HUES6 (cell line): ENCODE data around the gene MMP7.
A peak's percentile ranks its signal among the peaks of the same experiment; 100 is the strongest.

Experiments used
- H3K27ac ChIP-seq: 2 replicates; pipeline ENCODE4 v1.7.0; 2013; ENCODE audit warnings: low read depth, mild to moderate bottlenecking, low read length, inconsistent platforms
- H3K27me3 ChIP-seq: 2 replicates; pipeline ENCODE4 v1.6.1; 2013; ENCODE audit warnings: low read length; ENCODE audit not compliant: control insufficient read depth, insufficient read depth
- H3K36me3 ChIP-seq: 2 replicates; pipeline ENCODE4 v1.6.1; 2013; ENCODE audit warnings: low read length; ENCODE audit not compliant: control insufficient read depth, insufficient read depth
- H3K4me1 ChIP-seq: 2 replicates; pipeline ENCODE4 v1.6.1; 2013; ENCODE audit warnings: low read length; ENCODE audit not compliant: control insufficient read depth, insufficient read depth
- H3K4me3 ChIP-seq: 2 replicates; pipeline ENCODE4 v1.5.1; 2013; ENCODE audit warnings: low read depth, low read length
- H3K9ac ChIP-seq: one replicate; pipeline ENCODE4 v1.6.1; 2013; ENCODE audit warnings: mild to moderate bottlenecking, low read length
- H3K9me3 ChIP-seq: 2 replicates; pipeline ENCODE4 v1.6.1; 2013; ENCODE audit warnings: low read depth, low read length; ENCODE audit not compliant: control insufficient read depth, insufficient read depth

MMP7 gene

DNA sequence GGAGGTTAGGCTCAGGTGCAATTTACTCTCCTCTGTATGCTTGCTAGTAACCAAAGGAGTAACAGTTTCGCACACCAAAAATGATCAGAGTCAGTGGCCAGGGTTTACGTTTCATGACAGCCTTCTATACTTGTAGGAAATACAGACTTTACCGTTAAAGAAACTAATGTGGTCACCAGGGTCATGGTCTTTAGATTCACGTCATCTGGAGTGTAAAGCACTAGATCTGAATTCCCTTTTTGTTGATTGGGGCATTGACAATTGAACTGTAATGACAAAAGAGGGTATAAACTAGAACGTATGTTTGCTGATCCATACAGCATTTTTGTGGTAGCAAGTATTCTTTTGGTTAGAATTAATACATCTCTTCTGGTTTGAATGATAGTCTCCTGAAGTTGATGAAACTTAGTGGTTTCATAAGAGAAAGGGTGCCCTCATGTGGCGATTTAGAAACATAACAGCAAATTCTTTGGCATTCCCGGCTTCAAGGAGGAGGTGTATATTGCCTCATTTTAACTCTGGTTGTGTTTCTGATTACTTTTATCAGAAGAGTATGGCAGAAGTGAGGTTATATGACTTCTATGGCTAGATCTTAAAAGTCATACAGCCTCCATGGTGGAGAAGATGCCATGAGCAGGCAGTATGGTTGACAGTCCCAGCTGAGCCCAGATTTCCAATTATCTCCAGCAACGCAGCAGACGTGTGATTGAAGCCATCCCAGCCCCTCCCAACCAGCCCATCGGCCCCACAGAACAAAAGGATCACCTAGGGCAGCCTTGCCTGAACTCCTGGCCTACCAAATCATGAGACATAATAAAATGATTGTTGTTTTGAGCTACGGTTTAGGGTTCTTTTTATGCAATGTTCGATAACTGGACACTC, 35.1 kb downstream of the MMP7 start:
- Histone ChIP-seq H3K4me3 (peak overlapping the region; percentile 40), H3K9ac (no peak overlapping the region), H3K4me1 (peaks cover 6% of the 10 kb centered on the region; the same call in 1 of the 2 replicates), H3K36me3 (no peaks in the 10 kb centered on the region), H3K27ac (no peak overlapping the region), H3K9me3 (no peaks in the 10 kb centered on the region), H3K27me3 (no peaks in the 10 kb centered on the region)

- H3K36me3 ChIP-seq = no peaks in the 10 kb centered on the region
These were observed 36.3 kb downstream of the MMP7 start for GRCh38 chr11:102494216-102494615.

DNA sequence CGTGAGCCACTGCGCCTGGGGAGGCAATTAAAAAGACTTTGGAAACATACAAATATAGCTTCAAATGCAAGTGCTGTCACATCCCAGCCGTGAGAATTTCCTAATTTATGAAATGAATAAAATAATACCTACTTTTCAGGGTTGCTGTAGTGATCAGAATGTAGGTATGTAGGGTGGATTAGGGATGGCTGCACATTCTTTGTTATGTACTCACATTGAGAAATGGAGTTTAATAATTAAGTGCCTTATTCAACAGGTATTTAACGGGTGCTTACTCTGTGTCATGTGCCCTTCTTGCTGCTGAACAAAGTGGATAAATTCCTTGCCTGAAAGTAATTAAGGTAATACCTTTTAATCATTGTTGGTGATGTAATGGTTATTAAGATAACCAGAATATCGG, 37.0 kb downstream of the MMP7 start:
- H3K4me1 ChIP-seq = peaks cover 6% of the 10 kb centered on the region; the same call in 1 of the 2 replicates
- H3K27me3 ChIP-seq = no peaks in the 10 kb centered on the region
- no peak overlapping the region for H3K27ac ChIP-seq
- H3K36me3 ChIP-seq = no peaks in the 10 kb centered on the region
- H3K9me3 ChIP-seq = no peaks in the 10 kb centered on the region
- H3K9ac ChIP-seq = no peak overlapping the region
- no peak overlapping the region for H3K4me3 ChIP-seq

More at GRCh38 chr11:102494216-102494615, 36.3 kb downstream of the MMP7 start:
- Histone ChIP-seq H3K9ac (no peak overlapping the region), H3K27ac (no peak overlapping the region), H3K27me3 (no peaks in the 10 kb centered on the region), H3K4me3 (no peak overlapping the region), H3K9me3 (no peaks in the 10 kb centered on the region), H3K4me1 (peaks cover 6% of the 10 kb centered on the region; the same call in 1 of the 2 replicates)

GRCh38 chr11:102491969-102492368, 38.6 kb downstream of the MMP7 start:
- H3K4me3 ChIP-seq = no peak overlapping the region
- no peak overlapping the region for H3K9ac ChIP-seq
- H3K9me3 ChIP-seq = no peaks in the 10 kb centered on the region

DNA sequence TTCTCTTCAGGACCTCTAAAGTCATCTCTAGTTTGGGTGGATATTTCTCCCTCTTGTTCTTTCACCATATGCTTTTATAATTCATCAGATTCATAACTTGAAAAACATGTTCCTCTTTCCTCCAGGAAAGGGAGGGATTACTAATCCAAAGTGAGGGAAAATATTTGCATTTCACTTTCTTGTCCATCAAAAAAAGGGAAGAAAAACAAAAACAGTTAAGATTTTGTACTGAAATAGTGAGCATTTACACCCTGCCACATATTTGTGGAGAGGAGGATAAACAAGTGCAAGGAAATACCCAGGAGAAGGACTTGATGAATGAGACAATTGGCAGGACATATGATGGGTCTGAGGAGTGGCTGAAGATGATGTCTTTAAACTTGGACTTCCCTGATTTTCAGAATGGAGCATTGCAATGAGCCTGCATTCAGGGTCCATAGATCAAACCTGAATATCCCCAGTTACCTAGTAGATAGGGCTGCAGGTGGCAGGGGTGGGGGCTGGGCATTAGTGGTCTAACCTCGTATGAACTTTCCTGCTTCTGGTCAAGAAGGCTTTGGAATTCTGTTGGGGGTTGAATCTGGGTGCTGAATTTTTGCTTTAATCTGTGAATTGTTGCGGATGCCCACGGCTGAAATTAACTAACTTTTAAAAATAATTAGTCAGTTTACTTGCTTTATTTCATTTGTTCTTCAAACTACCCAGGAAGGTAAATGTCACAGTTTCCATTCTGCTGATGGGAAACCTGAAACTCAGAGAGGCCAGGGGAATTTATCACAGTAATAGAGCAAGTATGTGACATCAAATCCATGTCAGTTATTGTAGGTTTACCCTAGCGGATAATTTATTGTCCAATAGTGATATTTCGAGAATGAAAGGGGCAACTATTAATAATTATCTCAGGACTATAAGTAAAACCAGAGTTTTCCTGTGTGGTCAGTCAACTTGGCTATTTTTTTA, 41.1 kb downstream of the MMP7 start:
- Histone ChIP-seq H3K9me3 (no peaks in the 10 kb centered on the region), H3K9ac (no peak overlapping the region), H3K27me3 (no peaks in the 10 kb centered on the region), H3K36me3 (no peaks in the 10 kb centered on the region), H3K4me1 (no peaks in the 10 kb centered on the region), H3K27ac (no peak overlapping the region), H3K4me3 (no peak overlapping the region)

More at GRCh38 chr11:102491969-102492368, 38.6 kb downstream of the MMP7 start:
- Histone ChIP-seq H3K27me3 (no peaks in the 10 kb centered on the region), H3K27ac (no peak overlapping the region), H3K4me1 (peaks cover 6% of the 10 kb centered on the region; the same call in 1 of the 2 replicates), H3K36me3 (no peaks in the 10 kb centered on the region)

GRCh38 chr11:102488208-102488607, 42.3 kb downstream of the MMP7 start:
- no peak overlapping the region for H3K27ac ChIP-seq
- no peak overlapping the region for H3K9ac ChIP-seq
- H3K9me3 ChIP-seq = no peaks in the 10 kb centered on the region
- H3K36me3 ChIP-seq = no peaks in the 10 kb centered on the region
- no peaks in the 10 kb centered on the region for H3K4me1 ChIP-seq
- no peak overlapping the region for H3K4me3 ChIP-seq
- H3K27me3 ChIP-seq = no peaks in the 10 kb centered on the region

- H3K36me3 ChIP-seq = no peaks in the 10 kb centered on the region
- H3K27me3 ChIP-seq = no peaks in the 10 kb centered on the region
- no peaks in the 10 kb centered on the region for H3K9me3 ChIP-seq
- no peak overlapping the region for H3K27ac ChIP-seq
- no peak overlapping the region for H3K4me3 ChIP-seq
- no peaks in the 10 kb centered on the region for H3K4me1 ChIP-seq
- no peak overlapping the region for H3K9ac ChIP-seq
These were observed 43.3 kb downstream of the MMP7 start for GRCh38 chr11:102487214-102487613.

GRCh38 chr11:102486584-102486983, 44.0 kb downstream of the MMP7 start:
- H3K4me3 ChIP-seq = no peak overlapping the region
- H3K9ac ChIP-seq = no peak overlapping the region
- no peak overlapping the region for H3K27ac ChIP-seq

DNA sequence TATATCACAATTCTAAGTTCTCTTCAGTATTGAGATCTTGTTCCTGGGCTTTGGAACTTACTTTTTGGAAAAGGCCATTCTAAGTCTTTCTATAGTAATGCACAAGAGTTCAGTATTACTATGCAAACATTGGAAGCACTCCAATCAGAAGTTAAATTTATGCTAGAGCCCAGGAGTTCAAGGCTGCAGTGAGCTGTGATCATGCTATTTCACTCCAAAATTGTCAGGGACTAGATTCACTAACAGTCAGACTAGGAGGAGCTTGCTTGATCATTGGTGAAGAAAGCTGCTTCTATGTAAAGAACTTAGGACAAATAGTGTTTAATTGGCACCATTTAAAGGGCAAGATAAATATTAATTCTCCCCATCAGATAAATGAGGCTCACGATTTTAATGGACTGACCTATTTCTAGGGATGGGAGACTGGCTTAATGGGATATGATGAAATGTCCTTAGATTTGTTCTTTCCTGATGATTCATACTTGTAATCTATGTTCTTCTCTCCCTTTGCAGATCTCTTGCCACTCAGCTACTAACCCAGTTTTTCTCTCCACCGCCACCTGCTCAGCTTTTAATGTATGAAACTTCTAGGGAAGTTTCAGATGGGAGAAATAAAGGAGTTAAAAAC, 45.3 kb downstream of the MMP7 start:
- Histone ChIP-seq H3K27ac (no peak overlapping the region), H3K9me3 (no peaks in the 10 kb centered on the region), H3K36me3 (no peaks in the 10 kb centered on the region), H3K4me3 (no peak overlapping the region), H3K4me1 (no peaks in the 10 kb centered on the region), H3K9ac (no peak overlapping the region), H3K27me3 (no peaks in the 10 kb centered on the region)

More at GRCh38 chr11:102486584-102486983, 44.0 kb downstream of the MMP7 start:
- Histone ChIP-seq H3K4me1 (no peaks in the 10 kb centered on the region), H3K36me3 (no peaks in the 10 kb centered on the region), H3K9me3 (no peaks in the 10 kb centered on the region), H3K27me3 (no peaks in the 10 kb centered on the region)

GRCh38 chr11:102482433-102482832, 48.1 kb downstream of the MMP7 start:
- no peaks in the 10 kb centered on the region for H3K27me3 ChIP-seq
- H3K36me3 ChIP-seq = no peaks in the 10 kb centered on the region
- H3K9ac ChIP-seq = no peak overlapping the region
- no peaks in the 10 kb centered on the region for H3K9me3 ChIP-seq
- no peak overlapping the region for H3K27ac ChIP-seq
- no peak overlapping the region for H3K4me3 ChIP-seq
- H3K4me1 ChIP-seq = peaks cover 5% of the 10 kb centered on the region; the same call in 1 of the 2 replicates
